Stimulated activated CD4-positive, alpha-beta T cell treated with anti-CD3 and anti-CD28 coated beads, Interleukin-1b, Interleukin-23, amount 100 ng/mL, for 48 hours (primary cell): ENCODE measurements around the gene LDLRAD2.
"Not testable (repeated sequence)": the region's sequence is repeated elsewhere in the genome, so short reads cannot be mapped to it uniquely, and the experiment has no call there.

ENCODE experiments used
- DNase-seq: peaks from one replicate; pipeline ENCODE4 v3.0.0-alpha.2; 2020

LDLRAD2 gene

GRCh38 chr1:21824926-21825325 lies 12.9 kb downstream of the LDLRAD2 start:
- no peak for DNase-seq

- DNase-seq = no peak
Measured at GRCh38 chr1:21825393-21825792, 13.3 kb downstream of the LDLRAD2 start.

DNA sequence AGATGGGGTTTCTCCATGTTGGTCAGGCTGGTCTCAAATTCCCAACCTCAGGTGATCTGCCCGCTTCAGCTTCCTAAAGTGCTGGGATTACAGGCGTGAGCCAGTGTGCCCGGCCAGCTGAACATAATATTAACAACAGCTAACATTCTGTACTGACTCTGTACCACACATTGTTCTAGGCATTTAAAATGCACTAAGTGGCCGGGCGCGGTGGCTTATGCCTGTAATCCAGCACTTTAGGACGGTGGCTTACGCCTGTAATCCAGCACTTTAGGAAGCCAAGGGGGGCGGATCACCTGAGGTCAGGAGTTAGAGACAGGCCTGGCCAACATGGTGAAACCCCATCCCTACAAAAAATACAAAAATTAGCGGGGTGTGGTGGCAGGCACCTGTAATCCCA lies 14.6 kb downstream of the LDLRAD2 start:
- DNase-seq = not testable (repeated sequence)

DNA sequence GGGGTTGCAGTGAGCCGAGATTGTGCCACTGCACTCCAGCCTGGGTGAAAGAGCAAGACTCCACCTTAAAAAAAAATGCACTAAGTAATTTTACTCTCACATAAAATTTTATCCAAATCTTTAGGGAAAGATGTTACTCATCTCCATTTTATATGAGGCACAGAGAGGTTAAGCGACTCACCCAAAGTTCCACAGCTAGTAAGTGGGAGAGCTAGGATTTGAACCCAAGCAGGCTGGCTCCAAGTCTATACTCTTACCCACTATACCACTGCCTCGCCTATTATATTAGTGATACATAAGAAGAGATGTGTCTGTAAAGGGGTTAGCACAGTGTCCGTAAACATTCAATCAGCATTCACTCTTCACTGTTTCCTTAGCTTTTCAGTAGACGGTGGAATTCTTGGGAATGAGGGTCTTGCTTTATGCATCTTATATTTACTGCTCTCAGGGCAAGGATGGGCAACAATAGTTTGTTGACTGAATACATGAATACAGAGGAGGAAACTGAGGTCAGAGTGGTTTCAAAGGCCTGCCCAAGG lies 15.1 kb downstream of the LDLRAD2 start:
- DNase-seq = no peak

GRCh38 chr1:21828075-21828474 lies 16.0 kb downstream of the LDLRAD2 start:
- no peak for DNase-seq

GRCh38 chr1:21828506-21829210 lies 16.6 kb downstream of the LDLRAD2 start:
- DNase-seq = no peak

GRCh38 chr1:21829294-21829693 lies 17.2 kb downstream of the LDLRAD2 start:
- no peak for DNase-seq

DNA sequence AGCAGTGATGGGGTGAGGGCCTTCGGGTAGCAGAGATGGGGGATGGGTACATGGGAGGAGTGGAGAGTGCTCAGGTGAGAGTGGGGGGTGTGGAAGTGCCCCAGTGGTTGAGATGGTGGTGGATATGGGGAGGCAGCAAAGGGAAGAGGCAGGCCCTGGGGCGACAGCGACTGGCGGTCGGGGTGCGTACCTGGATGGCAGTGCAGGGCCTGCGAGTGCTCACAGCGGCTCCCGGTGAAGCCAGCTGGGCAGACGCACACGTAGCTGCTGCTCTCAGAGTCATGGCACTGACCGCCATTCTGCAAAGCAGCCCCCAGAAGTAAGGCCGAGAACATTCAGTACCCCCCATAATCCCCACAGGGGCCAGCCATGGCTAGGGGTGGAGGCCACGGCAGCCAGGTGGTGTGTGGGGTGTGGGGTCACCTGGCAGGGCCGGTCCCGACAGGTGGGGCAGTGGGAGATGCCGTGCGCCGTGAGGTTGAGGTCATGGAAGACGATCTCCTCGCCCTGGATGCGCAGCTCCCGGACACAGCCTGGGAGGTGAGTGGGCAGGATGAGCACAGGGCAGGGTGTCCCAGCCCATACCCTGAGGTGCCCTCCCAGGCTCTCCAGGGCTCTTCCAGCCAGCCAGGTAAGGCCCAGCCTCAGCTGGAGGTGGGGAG lies 18.9 kb downstream of the LDLRAD2 start:
- DNase-seq = no peak

DNA sequence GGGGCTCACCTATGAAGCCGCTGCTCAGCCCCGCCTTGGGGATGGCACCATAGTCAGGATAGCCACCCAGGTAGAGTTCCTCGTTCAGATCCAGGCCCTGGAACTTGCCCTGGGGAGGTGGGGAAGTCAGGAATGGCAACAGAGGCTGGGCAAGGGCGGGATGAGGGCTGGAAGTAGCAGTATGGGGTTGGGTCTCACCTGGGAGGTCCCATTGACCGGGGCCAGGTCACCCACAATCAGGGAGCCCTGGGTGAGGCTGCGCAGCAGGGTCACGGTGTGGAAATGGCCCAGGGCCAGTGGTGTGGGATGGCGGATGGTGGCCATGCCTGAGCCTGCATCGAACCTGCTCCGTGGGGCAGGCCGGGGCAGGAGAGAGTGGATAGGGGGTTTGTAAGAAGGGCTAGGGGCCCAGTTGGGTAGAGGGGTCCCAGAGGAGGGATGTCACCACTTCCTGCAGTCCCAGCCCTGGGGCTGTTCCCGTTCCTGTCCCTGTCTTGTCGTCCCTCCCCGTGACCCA lies 19.4 kb downstream of the LDLRAD2 start:
- DNase-seq = no peak

DNA sequence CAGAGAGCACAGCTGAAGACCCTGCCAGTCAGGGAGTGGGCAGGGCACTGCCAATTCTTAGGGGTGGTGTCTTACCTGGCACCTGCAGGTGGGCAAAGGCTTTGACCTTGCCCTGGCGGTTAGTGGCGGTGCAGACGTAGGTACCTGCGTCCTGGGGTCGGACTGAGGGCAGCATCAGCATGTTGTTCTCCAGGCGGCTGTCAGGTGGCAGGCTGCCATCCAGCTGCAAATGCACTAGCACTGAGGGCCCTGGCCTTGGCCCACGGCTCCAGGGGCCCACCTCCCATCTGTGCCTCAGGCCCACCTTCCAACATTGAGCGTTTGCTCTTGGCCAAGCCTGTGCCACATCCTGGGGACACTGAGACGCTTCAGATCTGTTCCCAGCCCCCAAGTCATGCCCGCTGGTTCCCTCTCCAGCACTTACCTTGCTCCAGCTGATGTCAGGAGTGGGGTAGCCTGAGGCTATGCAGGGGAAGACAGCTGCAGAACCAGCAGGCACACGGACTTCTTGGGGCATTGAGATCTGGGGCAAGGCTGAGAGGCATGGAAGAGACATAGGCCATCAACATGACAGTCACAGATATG lies 21.4 kb downstream of the LDLRAD2 start:
- DNase-seq = no peak

- no peak for DNase-seq
Measured at GRCh38 chr1:21834094-21834493, 22.0 kb downstream of the LDLRAD2 start.

DNA sequence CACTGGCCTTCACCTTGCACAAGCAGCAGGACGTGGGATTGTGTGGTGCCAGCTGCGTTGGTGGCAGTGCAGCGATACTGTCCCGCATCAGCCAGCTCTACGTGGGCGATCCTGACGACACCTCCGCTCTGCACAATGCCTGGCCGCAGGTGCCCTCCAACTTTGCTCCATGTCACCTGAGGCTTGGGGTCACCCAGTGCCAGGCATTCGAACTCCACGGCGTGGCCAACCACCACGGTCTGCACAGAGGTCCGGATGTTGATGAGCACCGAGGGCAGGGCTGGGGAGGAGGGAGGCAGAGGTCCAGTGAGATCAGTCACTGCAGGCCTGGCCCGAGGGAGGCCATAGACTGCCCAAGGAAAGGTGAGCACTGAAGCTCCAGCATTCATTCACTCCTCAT lies 22.6 kb downstream of the LDLRAD2 start:
- DNase-seq = no peak

- no peak for DNase-seq
Measured at GRCh38 chr1:21836010-21836409, 23.9 kb downstream of the LDLRAD2 start.

- DNase-seq = no peak
Measured at GRCh38 chr1:21836729-21837128, 24.7 kb downstream of the LDLRAD2 start.

DNA sequence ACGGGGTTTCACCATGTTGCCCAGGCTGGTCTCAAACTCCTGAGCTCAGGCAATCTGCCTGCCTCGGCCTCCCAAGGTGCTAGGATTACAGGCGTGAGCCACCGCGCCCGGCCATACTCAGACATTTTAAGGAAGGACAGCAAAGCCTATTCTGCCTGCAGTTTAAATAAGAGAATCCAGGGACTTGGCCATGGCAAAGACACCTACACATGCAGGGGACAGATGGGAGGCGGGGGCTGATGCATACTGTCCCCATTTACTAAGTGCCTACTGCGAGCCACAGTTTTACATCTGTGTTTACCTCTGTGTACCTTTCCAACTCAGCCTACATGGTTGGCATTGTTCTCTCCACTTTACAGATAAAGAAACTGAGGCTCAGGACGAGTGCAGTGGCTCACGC lies 25.4 kb downstream of the LDLRAD2 start:
- DNase-seq = no peak

GRCh38 chr1:21838359-21839157 lies 26.5 kb downstream of the LDLRAD2 start:
- DNase-seq = no peak

GRCh38 chr1:21839337-21840037 lies 27.4 kb downstream of the LDLRAD2 start:
- no peak for DNase-seq

DNA sequence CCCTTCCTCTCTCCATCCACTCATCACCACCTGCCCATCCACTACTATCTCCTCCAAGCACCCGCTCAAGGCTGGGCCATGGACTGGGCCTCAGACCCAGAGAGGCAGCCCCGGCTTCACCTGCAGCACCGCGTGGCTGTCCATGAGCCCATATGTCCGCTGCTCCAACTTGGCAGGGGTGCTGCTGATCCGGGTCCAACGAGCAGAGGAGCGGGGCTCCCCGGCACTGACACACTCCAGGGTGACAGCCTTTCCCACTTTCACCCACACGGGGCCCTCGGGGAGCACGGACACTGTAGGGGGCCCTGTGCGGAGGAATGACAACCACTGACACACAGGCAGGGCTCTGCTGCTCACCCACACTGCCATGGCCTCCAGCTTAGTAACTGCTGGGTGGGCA lies 28.9 kb downstream of the LDLRAD2 start:
- no peak for DNase-seq

- DNase-seq = no peak
Measured at GRCh38 chr1:21841852-21842466, 29.9 kb downstream of the LDLRAD2 start.

GRCh38 chr1:21842606-21843162 lies 30.6 kb downstream of the LDLRAD2 start:
- no peak for DNase-seq

DNA sequence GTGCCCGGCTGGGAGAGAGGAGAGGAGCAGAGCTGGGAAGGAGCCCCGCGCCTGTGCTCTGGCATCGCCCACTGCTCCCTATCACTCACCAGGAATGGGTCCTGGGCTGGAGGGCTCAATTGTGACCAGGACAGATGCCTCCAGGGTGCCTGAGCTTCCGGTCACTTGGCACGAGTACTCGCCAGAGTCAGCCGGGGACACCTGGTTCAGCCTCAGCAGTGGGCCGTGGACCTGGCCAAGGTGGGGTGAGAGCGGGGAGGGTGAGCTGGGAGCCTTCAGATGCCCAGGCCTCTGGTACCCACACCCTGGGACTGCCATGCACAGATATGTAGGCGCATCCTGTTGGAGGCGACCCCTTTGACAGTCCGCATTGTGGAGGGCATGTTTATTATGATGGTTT lies 31.1 kb downstream of the LDLRAD2 start:
- no peak for DNase-seq

DNA sequence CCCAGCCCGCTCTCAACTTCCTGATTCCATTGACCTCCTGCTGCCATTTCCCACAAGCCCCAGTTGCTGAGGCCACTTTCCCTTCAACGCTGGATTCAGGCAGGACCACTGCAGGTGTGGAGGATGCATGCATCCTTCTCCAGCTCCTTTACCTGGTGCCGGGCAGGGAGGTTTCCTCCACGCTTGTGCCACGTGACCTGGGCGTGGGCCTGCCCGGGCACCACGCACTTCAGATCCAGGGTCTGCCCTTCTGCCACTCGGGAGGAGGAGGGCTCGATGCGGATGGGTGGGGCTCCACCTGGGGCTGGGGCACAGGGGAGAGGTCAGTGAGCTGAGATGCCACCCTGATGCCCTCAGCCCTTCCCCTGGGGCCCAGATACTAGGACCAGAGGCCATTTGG lies 31.9 kb downstream of the LDLRAD2 start:
- no peak for DNase-seq
